ENCODE results near the gene DENND10. TPM values are rescaled to one million over a fixed set of nuclear protein-coding genes. Genes with fewer than 3 reads are reported as not detected.

The DENND10 gene
- total RNA-seq, 4 donors from 2014 or later, result 25.8 to 46.2 (median 40.5) TPM

DNA sequence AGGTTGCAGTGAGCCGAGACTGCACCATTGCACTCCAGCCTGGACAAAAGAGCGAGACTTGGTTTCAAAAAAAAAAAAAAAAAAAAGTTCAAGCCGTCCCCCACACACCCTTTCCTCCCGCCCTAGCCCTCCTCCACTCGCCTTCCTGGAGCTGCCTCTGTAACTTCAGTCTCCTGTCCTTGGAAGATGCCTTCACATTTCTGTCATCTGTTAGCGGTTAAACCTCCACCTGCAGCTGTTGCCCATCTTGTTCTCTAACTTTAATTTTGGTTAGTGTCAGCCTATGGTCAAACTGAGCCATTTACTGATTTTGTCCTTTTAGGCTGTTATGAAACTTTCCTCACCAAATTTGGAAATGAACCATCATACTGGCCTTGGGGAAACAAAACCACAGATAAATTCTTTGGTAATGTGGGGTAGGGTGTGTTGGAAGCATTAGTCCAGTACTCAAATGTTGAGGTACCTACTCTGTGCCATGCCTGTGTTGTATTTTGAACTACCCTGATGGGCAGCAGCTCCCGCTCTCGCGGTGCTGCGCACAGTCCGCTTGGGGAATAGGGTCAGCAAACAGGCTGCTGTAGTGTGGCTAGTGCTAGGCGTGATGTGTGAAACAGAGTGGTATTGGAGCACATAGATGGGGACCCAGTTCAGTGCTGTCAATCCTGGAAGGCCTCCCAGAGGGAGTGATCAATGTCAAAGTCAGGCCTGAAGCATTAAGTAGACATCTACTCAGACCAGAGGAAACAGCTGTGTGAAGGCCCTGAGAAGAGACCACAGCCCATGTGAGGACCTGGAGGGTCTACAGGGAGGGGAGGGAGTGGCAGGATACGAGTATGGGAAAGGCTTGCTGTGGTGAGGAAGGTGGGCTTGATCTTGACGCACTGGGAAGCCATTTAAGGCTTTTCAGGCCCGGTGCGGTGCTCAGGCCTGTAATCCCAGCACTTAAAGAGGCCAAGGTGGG, 34.7 kb downstream of the DENND10 start:
- intact Hi-C loops (cut with DNase I; ENCODE audit: low total_unique reads), result no loop called here
- no peak overlapping the region for H3K4me3 ChIP-seq (ENCODE audit: low read depth, poor library complexity, severe bottlenecking)
- TF ChIP-seq POLR2A (IDR thresholded peaks at IDR 0.05), result no peak
- TF ChIP-seq, protein P1, sequence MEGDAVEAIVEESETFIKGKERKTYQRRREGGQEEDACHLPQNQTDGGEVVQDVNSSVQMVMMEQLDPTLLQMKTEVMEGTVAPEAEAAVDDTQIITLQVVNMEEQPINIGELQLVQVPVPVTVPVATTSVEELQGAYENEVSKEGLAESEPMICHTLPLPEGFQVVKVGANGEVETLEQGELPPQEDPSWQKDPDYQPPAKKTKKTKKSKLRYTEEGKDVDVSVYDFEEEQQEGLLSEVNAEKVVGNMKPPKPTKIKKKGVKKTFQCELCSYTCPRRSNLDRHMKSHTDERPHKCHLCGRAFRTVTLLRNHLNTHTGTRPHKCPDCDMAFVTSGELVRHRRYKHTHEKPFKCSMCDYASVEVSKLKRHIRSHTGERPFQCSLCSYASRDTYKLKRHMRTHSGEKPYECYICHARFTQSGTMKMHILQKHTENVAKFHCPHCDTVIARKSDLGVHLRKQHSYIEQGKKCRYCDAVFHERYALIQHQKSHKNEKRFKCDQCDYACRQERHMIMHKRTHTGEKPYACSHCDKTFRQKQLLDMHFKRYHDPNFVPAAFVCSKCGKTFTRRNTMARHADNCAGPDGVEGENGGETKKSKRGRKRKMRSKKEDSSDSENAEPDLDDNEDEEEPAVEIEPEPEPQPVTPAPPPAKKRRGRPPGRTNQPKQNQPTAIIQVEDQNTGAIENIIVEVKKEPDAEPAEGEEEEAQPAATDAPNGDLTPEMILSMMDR (IDR thresholded peaks at IDR 0.05), result no peak
- WGBS, 2 donors, result 93 to 94% methylated on average over 16 of the region's 16 CpGs
- DNase-seq (ENCODE audit: low spot score in 2 of 2), result no peak

GRCh38 chr10:119139464-119140067, 35.7 kb downstream of the DENND10 start:
- H3K4me3 ChIP-seq (ENCODE audit: low read depth, poor library complexity, severe bottlenecking), result no peak overlapping the region
- WGBS, 2 donors, result 79 to 81% methylated on average over 13 of the region's 13 CpGs
- intact Hi-C loops (cut with DNase I; ENCODE audit: low total_unique reads), result no loop called here
- no peak for DNase-seq (ENCODE audit: low spot score in 2 of 2)
- TF ChIP-seq POLR2A (IDR thresholded peaks at IDR 0.05), result no peak
- TF ChIP-seq, protein P1 (IDR thresholded peaks at IDR 0.05), result no peak

GRCh38 chr10:119140603-119141245, 36.8 kb downstream of the DENND10 start:
- H3K4me3 ChIP-seq (ENCODE audit: low read depth, poor library complexity, severe bottlenecking), result no peak overlapping the region
- 88 to 92% methylated on average over 21 of the region's 21 CpGs for WGBS, 2 donors
- TF ChIP-seq, protein P1 (IDR thresholded peaks at IDR 0.05), result no peak
- no peak for TF ChIP-seq POLR2A (IDR thresholded peaks at IDR 0.05)
- no peak for DNase-seq (ENCODE audit: low spot score in 2 of 2)
- intact Hi-C loops (cut with DNase I; ENCODE audit: low total_unique reads), result no loop called here

DNA sequence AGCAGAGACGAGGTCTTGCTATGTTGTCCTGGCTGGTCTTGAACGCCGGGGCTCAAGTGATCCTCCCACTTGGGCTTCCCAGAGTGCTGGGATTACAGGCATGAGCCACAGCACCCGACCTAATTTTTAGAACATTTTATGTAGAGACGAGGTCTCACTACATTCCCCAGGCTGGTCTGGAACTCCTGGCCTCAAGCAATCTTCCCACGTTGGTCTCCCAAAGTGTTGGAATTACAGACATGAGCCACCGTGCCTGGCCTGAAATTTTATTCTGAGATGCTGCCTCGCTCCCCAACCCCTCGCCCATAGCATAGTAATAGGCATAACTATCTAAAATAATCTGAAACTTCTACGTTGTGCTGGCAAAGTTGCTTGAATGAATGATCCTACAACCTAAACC, 39.7 kb downstream of the DENND10 start:
- intact Hi-C loops (cut with DNase I; ENCODE audit: low total_unique reads), result no loop called here
- H3K4me3 ChIP-seq (ENCODE audit: low read depth, poor library complexity, severe bottlenecking), result no peak overlapping the region
- WGBS, 2 donors, result 92 to 96% methylated on average over 9 to 10 of the region's 10 CpGs
- DNase-seq (ENCODE audit: low spot score in 2 of 2), result peak in 1 of 2 donors; percentile 23
- TF ChIP-seq, protein P1 (IDR thresholded peaks at IDR 0.05), result no peak
- TF ChIP-seq POLR2A (IDR thresholded peaks at IDR 0.05), result no peak

GRCh38 chr10:119149157-119149556, 45.2 kb downstream of the DENND10 start:
- intact Hi-C loops (cut with DNase I; ENCODE audit: low total_unique reads), result no loop called here
- no peak overlapping the region for H3K4me3 ChIP-seq (ENCODE audit: low read depth, poor library complexity, severe bottlenecking)
- TF ChIP-seq POLR2A (IDR thresholded peaks at IDR 0.05), result no peak
- TF ChIP-seq, protein P1 (IDR thresholded peaks at IDR 0.05), result no peak
- 96 to 97% methylated on average over 8 of the region's 8 CpGs for WGBS, 2 donors
- peak in 1 of 2 donors; percentile 34 for DNase-seq (ENCODE audit: low spot score in 2 of 2)

Measured in lower leg skin (tissue), 4 donors.